ENCODE measurements around the gene ARRDC3. TPM values are rescaled to one million over a fixed set of nuclear protein-coding genes. Genes with fewer than 3 reads are reported as not detected.
"Not testable (repeated sequence)": the region's sequence is repeated elsewhere in the genome, so short reads cannot be mapped to it uniquely, and the experiment has no call there.

ARRDC3 gene
- total RNA-seq, 1 experiment from 2014 or later: 41.6 TPM

DNA sequence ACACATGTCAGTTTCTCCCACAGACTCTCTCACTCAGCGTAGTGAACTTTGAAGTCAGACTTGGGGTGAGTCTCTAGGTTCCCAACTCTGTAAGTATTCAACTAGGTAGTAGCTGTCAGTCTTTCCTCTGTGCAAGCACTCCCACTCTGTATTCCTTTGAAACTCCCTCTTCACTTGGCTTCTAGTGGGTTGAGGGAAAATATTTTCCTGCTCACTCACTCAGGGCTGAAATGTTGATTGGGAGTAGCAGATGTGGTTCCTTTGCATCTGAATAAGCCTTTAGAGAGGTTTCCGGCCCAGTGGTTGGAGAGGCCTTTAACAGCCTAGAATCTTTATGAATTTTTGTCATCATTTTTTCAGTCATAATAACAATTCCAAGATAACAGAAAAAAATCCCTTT lies 18.1 kb upstream of the ARRDC3 start:
- Mint-ChIP-seq H3K4me3 (ENCODE audit: unreplicated experiment) (no peak overlapping the region), H3K36me3 (ENCODE audit: insufficient read depth, unreplicated experiment) (peaks cover 6% of the 10 kb centered on the region), H3K27me3 (ENCODE audit: insufficient read depth, unreplicated experiment) (no peaks in the 10 kb centered on the region), H3K9me3 (ENCODE audit: unreplicated experiment) (no peaks in the 10 kb centered on the region), H3K4me1 (ENCODE audit: insufficient read depth, unreplicated experiment) (no peaks in the 10 kb centered on the region), H3K27ac (ENCODE audit: low read depth, unreplicated experiment) (no peak overlapping the region)
- no TSS peak for BruUV-seq (replicated peaks)
- no peak for TF ChIP-seq CTCF (IDR thresholded peaks at IDR 0.05; ENCODE audit: unreplicated experiment)
- ChIA-PET POLR2A (no interaction called here), CTCF (interaction anchor here (0.7 to 3.7 kb wide), 4 partner anchors 15 to 537 kb away, joined by 3 to 21 read pairs (median 6); no protein-coding TSS in a partner anchor)
- intact Hi-C loops (cut with micrococcal nuclease): no loop called here
- no peak for DNase-seq (ENCODE audit: unreplicated experiment)

DNA sequence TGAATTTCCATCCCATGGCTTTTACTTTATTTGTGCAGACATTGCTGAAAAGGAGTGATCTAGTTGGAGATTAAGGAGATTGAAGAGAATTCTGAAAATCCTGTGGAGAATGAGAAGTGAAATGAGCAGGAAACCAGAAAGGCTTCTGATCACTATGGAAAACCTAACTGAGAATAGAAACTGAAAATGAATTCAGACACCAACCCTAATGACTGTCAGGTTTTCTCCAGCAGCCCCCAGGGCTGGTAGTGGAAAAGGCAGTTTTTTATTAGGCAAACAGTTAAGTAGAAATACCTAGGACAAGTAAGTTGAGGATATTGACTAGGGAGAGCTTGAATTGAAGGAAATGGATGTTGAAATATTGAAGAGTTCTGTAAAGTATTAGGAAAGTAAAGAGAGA lies 14.7 kb upstream of the ARRDC3 start:
- no peak overlapping the region for H3K27ac Mint-ChIP-seq (ENCODE audit: low read depth, unreplicated experiment)
- no peaks in the 10 kb centered on the region for H3K4me1 Mint-ChIP-seq (ENCODE audit: insufficient read depth, unreplicated experiment)
- no TSS peak for BruUV-seq (replicated peaks)
- no peak for DNase-seq (ENCODE audit: unreplicated experiment)
- no peak for TF ChIP-seq CTCF (IDR thresholded peaks at IDR 0.05; ENCODE audit: unreplicated experiment)
- H3K9me3 Mint-ChIP-seq (ENCODE audit: unreplicated experiment): no peaks in the 10 kb centered on the region
- ChIA-PET CTCF (interaction anchor here (0.9 to 3.7 kb wide), 2 partner anchors 12 to 538 kb away, joined by 5 to 21 read pairs; no protein-coding TSS in a partner anchor), POLR2A (no interaction called here)
- intact Hi-C loops (cut with micrococcal nuclease): no loop called here
- H3K27me3 Mint-ChIP-seq (ENCODE audit: insufficient read depth, unreplicated experiment): no peaks in the 10 kb centered on the region
- no peak overlapping the region for H3K4me3 Mint-ChIP-seq (ENCODE audit: unreplicated experiment)
- no peaks in the 10 kb centered on the region for H3K36me3 Mint-ChIP-seq (ENCODE audit: insufficient read depth, unreplicated experiment)

GRCh38 chr5:91390268-91390667 lies 7.2 kb upstream of the ARRDC3 start:
- POLR2A ChIA-PET: interaction anchor here (1.4 kb wide), 1 partner anchor 9 kb away, joined by 3 read pairs; no protein-coding TSS in a partner anchor
- no TSS peak for BruUV-seq (replicated peaks)
- Mint-ChIP-seq H3K4me1 (ENCODE audit: insufficient read depth, unreplicated experiment) (no peaks in the 10 kb centered on the region), H3K9me3 (ENCODE audit: unreplicated experiment) (no peaks in the 10 kb centered on the region), H3K36me3 (ENCODE audit: insufficient read depth, unreplicated experiment) (no peaks in the 10 kb centered on the region), H3K4me3 (ENCODE audit: unreplicated experiment) (no peak overlapping the region), H3K27ac (ENCODE audit: low read depth, unreplicated experiment) (no peak overlapping the region), H3K27me3 (ENCODE audit: insufficient read depth, unreplicated experiment) (no peaks in the 10 kb centered on the region)
- intact Hi-C loops (cut with micrococcal nuclease): no loop called here
- no peak for DNase-seq (ENCODE audit: unreplicated experiment)
- TF ChIP-seq CTCF (IDR thresholded peaks at IDR 0.05; ENCODE audit: unreplicated experiment): no peak
- CTCF ChIA-PET: interaction anchor here (0.8 to 7.8 kb wide), 6 partner anchors 30 to 528 kb away, joined by 3 to 91 read pairs (median 4); no protein-coding TSS in a partner anchor

DNA sequence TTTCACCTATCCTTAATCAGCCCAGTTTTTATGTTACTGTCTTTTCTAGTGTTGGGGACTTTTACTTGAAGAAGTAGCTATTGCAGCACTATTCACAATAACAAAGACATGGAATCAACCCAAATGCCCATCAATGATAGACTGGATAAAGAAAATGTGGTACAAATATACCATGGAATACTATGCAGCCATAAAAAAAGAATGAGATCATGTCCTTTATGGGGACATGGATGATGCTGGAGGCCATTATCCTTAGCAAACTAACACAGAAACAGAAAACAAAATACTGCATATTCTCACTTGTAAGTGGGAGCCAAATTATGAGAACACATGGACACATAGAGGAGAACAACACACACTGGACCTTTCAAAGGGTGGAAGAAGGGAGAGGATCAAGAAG lies 6.4 kb upstream of the ARRDC3 start:
- H3K4me1 Mint-ChIP-seq (ENCODE audit: insufficient read depth, unreplicated experiment); H3K36me3 Mint-ChIP-seq (ENCODE audit: insufficient read depth, unreplicated experiment); BruUV-seq (replicated peaks); H3K4me3 Mint-ChIP-seq (ENCODE audit: unreplicated experiment); DNase-seq (ENCODE audit: unreplicated experiment); H3K27me3 Mint-ChIP-seq (ENCODE audit: insufficient read depth, unreplicated experiment); intact Hi-C loops (cut with micrococcal nuclease); H3K9me3 Mint-ChIP-seq (ENCODE audit: unreplicated experiment); H3K27ac Mint-ChIP-seq (ENCODE audit: low read depth, unreplicated experiment): not testable (repeated sequence)
- POLR2A ChIA-PET: interaction anchor here (0.6 to 1.4 kb wide), 3 partner anchors 9 to 1391 kb away, joined by 3 read pairs; no protein-coding TSS in a partner anchor
- CTCF ChIA-PET: interaction anchor here (0.6 to 7.8 kb wide), 5 partner anchors 31 to 861 kb away, joined by 3 to 91 read pairs (median 4); no protein-coding TSS in a partner anchor

Data from MCF 10A (cell line).